DMS79 treated with DMSO at 0.1 percent for 48 hours (cell line): ENCODE results near the gene SRGAP1.

Experiments used
- DNase-seq: peaks from one replicate; lab custom pipeline; 2025; lab: John Stamatoyannopoulos, UW

SRGAP1 gene

GRCh38 chr12:63937378-63938316, 93.1 kb downstream of the SRGAP1 start:
- no peak for DNase-seq

- DNase-seq, result no peak
These were observed 96.0 kb downstream of the SRGAP1 start for GRCh38 chr12:63940310-63941005.

- no peak for DNase-seq
These were observed 96.8 kb downstream of the SRGAP1 start for GRCh38 chr12:63941166-63941800.

GRCh38 chr12:63941879-63942278, 97.4 kb downstream of the SRGAP1 start:
- DNase-seq, result no peak

GRCh38 chr12:63942464-63943241, 98.2 kb downstream of the SRGAP1 start:
- no peak for DNase-seq

- no peak for DNase-seq
These were observed 99.6 kb downstream of the SRGAP1 start for GRCh38 chr12:63944034-63944579.

- no peak for DNase-seq
These were observed 100.2 kb downstream of the SRGAP1 start for GRCh38 chr12:63944586-63945228.

- no peak for DNase-seq
These were observed 101.3 kb downstream of the SRGAP1 start for GRCh38 chr12:63945777-63946176.

GRCh38 chr12:63948211-63948610, 103.7 kb downstream of the SRGAP1 start:
- DNase-seq, result no peak

GRCh38 chr12:63949902-63950301, 105.4 kb downstream of the SRGAP1 start:
- no peak for DNase-seq

GRCh38 chr12:63952995-63953394, 108.5 kb downstream of the SRGAP1 start:
- DNase-seq, result no peak

GRCh38 chr12:63955831-63956666, 111.5 kb downstream of the SRGAP1 start:
- DNase-seq, result no peak

GRCh38 chr12:63957496-63957895, 113.0 kb downstream of the SRGAP1 start:
- no peak for DNase-seq

- DNase-seq, result no peak
These were observed 114.5 kb downstream of the SRGAP1 start for GRCh38 chr12:63958876-63959580.

GRCh38 chr12:63961048-63961447, 116.5 kb downstream of the SRGAP1 start:
- no peak for DNase-seq

GRCh38 chr12:63961543-63961942, 117.0 kb downstream of the SRGAP1 start:
- no peak for DNase-seq

GRCh38 chr12:63963868-63964267, 119.4 kb downstream of the SRGAP1 start:
- DNase-seq, result no peak

GRCh38 chr12:63964301-63964700, 119.8 kb downstream of the SRGAP1 start:
- DNase-seq, result no peak

GRCh38 chr12:63965936-63966605, 121.6 kb downstream of the SRGAP1 start:
- no peak for DNase-seq
